Natural killer cell (primary cell): ENCODE data around the gene CCDC190. TPM values are rescaled to one million over a fixed set of nuclear protein-coding genes. Genes with fewer than 3 reads are reported as not detected.

Experiments
- total RNA-seq, 4 donors: library from RNA; stranded (reverse); fragments of 120-200 nt in 1 of 4; gene quantifications; one replicate each; pipeline versions ENCODE4 v1.2.3 to v1.2.4, GENCODE V29; 2013 to 2022

CCDC190 gene
- total RNA-seq, 3 donors from 2014 or later (not counting 1 experiment from before 2014, with no cell fraction given) = not detected

Other genes starting within 250 kb of the CCDC190 start
- 1 to 10 TPM; 1.5 to 2.0 (median 1.8) TPM for gene DDR2, start 228.7 kb downstream of the CCDC190 start, total RNA-seq
- 10 to 100 TPM; 21.0 to 26.0 (median 23.5) TPM for gene HSD17B7, start 70.5 kb downstream of the CCDC190 start, total RNA-seq
- gene RGS4, start 208.2 kb upstream of the CCDC190 start, total RNA-seq = not detected